Stomach smooth muscle (tissue), 2 donors: ENCODE measurements around the gene DRC7.
A peak's percentile ranks its signal among the peaks of the same experiment; 100 is the strongest.

Source experiments
- H3K27ac ChIP-seq: one replicate; pipeline ENCODE4 v1.7.0; 2013; ENCODE audit warnings: mild to moderate bottlenecking, low read length, inconsistent platforms
- H3K27me3 ChIP-seq, 2 donors: one replicate each; pipeline ENCODE4 v1.7.0; 2013; ENCODE audit warnings: low read length in 2 of 2; ENCODE audit not compliant: insufficient read depth in 2 of 2, control insufficient read depth in 1 of 2
- H3K36me3 ChIP-seq, 2 donors: one replicate each; pipeline ENCODE4 v1.7.0; 2013; ENCODE audit warnings: low read length in 2 of 2; ENCODE audit not compliant: control insufficient read depth in 2 of 2, insufficient read depth in 2 of 2
- H3K4me1 ChIP-seq: one replicate; pipeline ENCODE4 v1.7.0; 2013; ENCODE audit warnings: low read length; ENCODE audit not compliant: control insufficient read depth, insufficient read depth
- H3K4me3 ChIP-seq, 2 donors: one replicate each; pipeline ENCODE4 v1.7.0; 2013; ENCODE audit warnings: low read length in 2 of 2
- H3K9ac ChIP-seq, 2 donors: one replicate each; pipeline ENCODE4 v1.7.0; 2013; ENCODE audit warnings: low read length in 2 of 2, mild to moderate bottlenecking in 1 of 2
- H3K9me3 ChIP-seq, 2 donors: one replicate each; pipeline ENCODE4 v1.7.0; 2013; ENCODE audit warnings: low read length in 2 of 2; ENCODE audit not compliant: control insufficient read depth in 2 of 2
- donor health status: healthy.
- donor health status: Pancreatic carcinoma.

The DRC7 gene

DNA sequence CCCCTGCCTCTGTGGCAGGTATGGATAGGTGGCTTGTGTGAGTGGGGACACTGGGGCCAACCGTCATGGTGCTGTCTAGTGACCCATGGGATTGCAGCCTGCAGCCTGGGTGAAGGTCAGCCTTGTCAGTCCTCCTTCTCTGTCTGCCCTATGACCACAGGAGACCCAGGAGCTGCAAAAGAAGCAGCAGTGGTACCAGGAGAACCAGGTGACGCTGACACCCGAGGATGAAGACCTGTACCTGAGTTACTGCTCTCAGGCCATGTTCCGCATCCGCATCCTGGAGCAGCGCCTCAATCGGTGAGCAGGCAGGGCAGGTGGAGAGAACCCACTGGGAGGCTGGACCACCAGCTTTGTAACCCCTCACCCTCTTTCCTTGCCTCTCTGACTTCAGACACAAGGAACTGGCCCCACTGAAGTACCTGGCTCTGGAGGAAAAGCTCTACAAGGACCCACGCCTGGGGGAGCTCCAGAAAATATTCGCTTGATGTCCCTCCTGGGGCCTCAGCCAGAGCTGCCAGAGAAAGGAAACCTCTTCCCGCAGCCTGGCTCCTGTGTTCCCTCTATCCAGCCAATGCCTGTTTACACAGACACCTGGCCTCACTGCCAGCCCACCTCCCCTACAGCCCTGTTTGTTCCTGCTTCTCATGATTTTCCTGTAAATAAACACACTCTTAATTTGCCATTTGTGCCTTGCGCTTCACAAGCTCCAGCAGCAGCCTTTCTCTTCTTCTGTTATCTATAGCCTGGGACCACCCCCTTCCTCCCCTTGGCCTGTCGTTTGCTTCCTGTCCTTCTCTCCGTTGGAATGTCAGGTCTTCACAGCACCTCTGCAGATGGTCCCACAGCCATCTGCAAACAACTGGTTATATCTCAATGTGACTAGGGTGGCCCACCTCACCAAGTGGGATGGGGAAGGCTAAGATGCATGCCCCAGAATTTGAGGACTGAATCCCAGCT is 36.4 kb downstream of the DRC7 start:
- Histone ChIP-seq H3K36me3 (no peaks in the 10 kb centered on the region), H3K4me3 (no peak overlapping the region), H3K27ac (no peak overlapping the region)

DNA sequence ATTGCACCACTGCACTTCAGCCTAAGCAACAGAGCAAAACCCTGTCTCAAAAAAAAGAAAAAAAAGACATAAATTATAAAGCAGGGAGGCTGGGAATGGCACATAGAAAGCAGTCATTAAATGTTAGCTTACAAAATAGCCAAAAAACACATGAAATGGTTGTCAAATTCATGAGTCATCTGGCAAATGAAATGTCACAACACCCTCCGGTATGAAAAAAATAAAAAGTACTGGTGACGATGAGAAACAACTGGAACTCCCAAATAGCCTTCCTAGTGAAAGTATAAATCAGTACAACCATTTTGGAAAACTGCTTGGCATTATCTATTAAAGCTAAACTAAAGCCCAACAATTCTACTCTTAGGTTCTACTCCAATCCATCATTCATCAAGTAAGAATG is 37.4 kb downstream of the DRC7 start:
- Histone ChIP-seq H3K4me3 (no peak overlapping the region), H3K9ac (no peak overlapping the region), H3K27me3 (no peaks in the 10 kb centered on the region), H3K9me3 (no peaks in the 10 kb centered on the region), H3K27ac (no peak overlapping the region), H3K4me1 (peaks cover 15% of the 10 kb centered on the region), H3K36me3 (no peaks in the 10 kb centered on the region)

More for the DNA sequence above, 36.4 kb downstream of the DRC7 start:
- Histone ChIP-seq H3K9ac (no peak overlapping the region), H3K4me1 (peaks cover 6% of the 10 kb centered on the region), H3K9me3 (no peaks in the 10 kb centered on the region), H3K27me3 (no peaks in the 10 kb centered on the region)

DNA sequence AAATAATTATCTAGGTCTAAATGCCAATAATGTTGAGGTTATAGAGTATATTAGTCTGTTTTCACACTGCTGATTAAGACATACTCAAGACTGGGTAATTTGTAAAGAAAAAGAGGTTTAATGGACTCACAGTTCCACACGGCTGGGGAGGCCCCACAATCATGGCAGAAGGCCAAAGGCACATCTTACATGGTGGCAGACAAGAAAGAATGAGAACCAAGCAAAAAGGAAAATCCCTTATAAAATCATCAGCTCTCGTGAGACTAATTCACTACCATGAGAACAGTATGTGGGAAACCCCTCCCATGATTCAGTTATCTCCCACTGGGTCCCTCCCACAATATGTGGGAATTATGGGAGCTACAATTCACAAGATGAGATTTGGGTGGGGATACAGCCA is 38.1 kb downstream of the DRC7 start:
- no peak overlapping the region for H3K4me3 ChIP-seq
- H3K36me3 ChIP-seq: no peaks in the 10 kb centered on the region
- no peaks in the 10 kb centered on the region for H3K27me3 ChIP-seq
- no peak overlapping the region for H3K9ac ChIP-seq
- H3K27ac ChIP-seq: no peak overlapping the region
- H3K9me3 ChIP-seq: no peaks in the 10 kb centered on the region
- H3K4me1 ChIP-seq: peaks cover 16% of the 10 kb centered on the region

DNA sequence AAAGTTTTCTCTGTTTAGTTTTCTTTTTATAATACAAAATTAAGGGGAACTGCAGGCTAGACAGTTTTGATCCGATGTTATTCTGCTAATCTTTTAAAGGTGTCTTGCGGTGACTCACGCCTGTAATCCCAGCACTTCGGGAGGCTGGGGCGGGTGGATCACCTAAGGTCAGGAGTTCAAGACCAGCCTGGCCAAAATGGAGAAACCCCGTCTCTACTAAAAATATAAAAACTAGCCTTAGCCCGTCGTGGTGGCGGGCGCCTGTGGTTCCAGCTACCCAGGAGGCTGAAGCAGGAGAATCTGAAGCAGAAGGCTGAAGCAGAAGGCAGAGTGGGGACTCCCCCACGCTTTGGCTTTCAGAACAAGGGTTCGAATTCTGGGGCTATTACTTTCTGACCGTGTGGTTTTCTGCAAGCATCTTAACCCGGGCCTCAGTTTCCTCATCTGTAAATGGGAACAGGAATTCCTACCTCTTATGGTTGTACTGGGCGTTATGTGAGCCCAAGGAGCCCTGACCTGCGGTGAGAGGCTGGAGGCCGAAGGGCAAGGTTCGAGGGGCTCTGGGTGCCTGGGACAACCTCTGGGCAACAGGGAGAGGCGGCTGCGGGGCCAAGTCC is 39.8 kb downstream of the DRC7 start:
- H3K9me3 ChIP-seq: no peaks in the 10 kb centered on the region
- H3K4me1 ChIP-seq: peaks cover 16% of the 10 kb centered on the region
- peak overlapping the region; percentile 87 for H3K27ac ChIP-seq
- no peaks in the 10 kb centered on the region for H3K36me3 ChIP-seq
- H3K27me3 ChIP-seq: no peaks in the 10 kb centered on the region
- peak overlapping the region; percentile 91 to 98 for H3K4me3 ChIP-seq
- H3K9ac ChIP-seq: peak overlapping the region; percentile 96 to 97

DNA sequence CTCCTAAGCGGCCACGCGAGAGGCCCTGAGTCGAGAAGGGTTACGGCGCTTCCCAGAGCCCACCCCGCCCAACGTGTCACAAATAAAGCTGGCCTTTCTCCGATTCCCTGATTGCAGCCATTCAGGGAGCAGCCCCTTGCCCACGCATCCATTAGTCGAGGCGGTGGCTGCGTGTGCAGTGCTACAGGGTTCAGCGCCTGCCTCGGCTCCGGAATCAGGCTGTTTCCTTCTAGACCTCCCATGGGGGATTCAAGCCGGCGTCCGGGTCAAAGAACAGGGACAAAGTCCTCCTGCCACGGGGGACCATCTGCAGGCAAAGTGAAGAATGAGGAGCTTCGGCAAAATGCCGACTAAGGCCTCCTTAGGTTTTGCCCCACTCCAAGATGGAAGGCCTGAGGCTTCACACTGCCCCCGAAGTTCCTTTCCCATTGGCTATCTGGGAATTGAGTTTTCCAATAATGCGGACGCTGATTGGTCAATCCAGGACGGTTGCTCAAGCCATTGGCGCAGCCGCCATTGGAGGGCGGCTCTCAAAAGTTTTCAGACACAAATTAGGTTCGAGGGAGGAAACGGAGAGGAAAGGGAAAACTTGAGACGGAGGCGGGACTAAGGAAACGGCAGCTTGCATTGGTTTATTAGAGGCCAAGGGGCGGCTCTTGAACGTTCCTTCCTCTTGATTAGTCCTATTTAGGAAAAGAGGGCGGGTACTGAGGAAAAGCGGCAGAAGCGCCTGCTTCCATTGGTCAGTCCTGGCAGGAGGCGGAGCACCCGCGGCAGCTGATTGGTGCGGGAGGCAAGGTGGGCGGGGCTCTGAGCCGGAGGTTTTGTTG is 40.5 kb downstream of the DRC7 start:
- Histone ChIP-seq H3K4me1 (peaks cover 16% of the 10 kb centered on the region), H3K27ac (peak overlapping the region; percentile 87), H3K4me3 (peak overlapping the region; percentile 91 to 98), H3K9ac (peak overlapping the region; percentile 96 to 97), H3K9me3 (no peaks in the 10 kb centered on the region), H3K36me3 (no peaks in the 10 kb centered on the region), H3K27me3 (no peaks in the 10 kb centered on the region)

DNA sequence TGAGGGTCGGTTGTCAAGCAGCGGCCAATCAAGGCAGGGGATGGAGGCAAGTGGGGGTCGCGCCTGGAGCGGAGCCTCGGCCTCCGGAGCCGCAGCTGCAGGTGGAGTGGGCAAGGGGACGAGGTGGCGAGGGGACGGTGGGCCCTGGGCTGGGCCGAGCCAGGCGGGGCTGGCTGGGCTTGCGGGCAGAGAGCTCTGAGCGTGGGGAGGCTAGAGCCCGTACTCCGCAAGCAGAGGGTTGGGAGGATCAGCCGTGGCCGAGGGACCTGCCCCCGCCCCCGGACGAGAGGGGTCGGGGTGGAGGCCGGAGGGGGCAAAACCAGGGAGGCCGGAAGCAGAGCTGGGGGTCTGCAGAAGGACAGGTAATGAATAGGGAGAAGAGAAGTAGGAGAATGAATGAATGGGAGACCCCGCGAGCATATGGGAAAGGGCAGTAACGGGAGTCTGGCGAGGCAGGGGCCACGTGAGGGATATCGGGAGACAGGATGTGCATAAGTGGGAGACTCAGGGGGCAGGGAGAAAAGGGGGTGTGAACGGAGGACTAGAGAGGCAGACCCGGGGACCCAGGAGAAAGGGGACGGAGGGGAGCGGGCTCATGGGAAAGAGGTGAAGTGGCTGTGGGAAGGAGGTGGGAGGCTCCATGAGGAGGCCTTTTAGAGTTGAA is 41.3 kb downstream of the DRC7 start, which contains the start of gene KATNB1:
KATNB1 (plus strand) TSS at position 16 of the 664 bp plus-strand sequence. CDS start 1,474 bp downstream, outside the sequence.
- Histone ChIP-seq H3K9me3 (no peaks in the 10 kb centered on the region), H3K9ac (peak within 1 kb of the TSS; percentile 96 to 97), H3K4me1 (peaks cover 16% of the 10 kb centered on the region), H3K27ac (peak within 1 kb of the TSS; percentile 87), H3K27me3 (no peaks in the 10 kb centered on the region), H3K36me3 (no peaks in the 10 kb centered on the region), H3K4me3 (peak within 1 kb of the TSS; percentile 91 to 98)

DNA sequence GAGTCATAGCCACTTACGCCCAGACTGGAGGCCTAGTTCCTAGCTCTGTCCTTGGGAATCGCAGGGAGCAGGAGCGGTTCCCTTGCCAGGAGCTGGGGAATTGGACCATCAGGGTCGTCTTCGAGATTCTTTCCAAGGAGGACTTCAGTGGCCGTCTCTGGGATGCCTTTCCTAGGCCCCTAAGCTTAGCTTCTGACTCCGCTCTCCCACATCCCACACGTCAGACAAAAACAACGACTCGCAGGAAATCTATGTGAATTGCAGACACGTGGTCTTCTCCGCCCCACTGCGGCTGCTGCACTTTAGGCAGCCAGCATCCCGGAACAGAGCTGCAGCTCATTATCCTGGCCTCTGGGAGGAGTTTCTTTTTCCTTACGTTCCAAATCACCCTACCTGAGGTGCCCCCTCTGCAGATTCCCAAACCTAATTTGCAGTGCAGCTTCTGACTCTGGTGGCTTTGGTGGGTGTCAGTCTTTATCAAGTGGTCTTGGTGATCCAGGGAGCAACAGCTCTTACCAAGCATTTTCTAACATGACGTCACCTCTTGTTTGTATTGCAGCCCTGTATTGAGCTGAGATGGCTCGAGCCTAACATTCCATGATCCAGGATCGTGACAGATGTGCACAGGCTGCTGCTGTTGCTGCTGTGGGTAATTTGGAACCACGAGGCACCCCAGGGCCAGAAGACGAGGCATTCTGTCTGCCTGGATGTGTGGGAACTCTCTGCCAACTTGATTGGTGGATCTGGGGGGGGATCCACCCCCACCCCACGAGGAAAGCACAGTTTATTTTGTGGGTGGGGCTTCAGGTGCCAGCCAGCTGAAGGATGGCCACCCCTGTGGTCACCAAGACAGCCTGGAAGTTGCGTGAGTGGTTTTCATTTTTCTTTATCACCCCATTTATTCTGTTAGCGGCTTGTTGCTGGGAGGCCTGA is 42.1 kb downstream of the DRC7 start:
- Histone ChIP-seq H3K4me1 (peaks cover 16% of the 10 kb centered on the region), H3K9me3 (no peaks in the 10 kb centered on the region), H3K4me3 (peak overlapping the region; percentile 65 to 93), H3K9ac (peak overlapping the region; percentile 66 to 72), H3K27ac (peak overlapping the region; percentile 41), H3K27me3 (no peaks in the 10 kb centered on the region), H3K36me3 (no peaks in the 10 kb centered on the region)

DNA sequence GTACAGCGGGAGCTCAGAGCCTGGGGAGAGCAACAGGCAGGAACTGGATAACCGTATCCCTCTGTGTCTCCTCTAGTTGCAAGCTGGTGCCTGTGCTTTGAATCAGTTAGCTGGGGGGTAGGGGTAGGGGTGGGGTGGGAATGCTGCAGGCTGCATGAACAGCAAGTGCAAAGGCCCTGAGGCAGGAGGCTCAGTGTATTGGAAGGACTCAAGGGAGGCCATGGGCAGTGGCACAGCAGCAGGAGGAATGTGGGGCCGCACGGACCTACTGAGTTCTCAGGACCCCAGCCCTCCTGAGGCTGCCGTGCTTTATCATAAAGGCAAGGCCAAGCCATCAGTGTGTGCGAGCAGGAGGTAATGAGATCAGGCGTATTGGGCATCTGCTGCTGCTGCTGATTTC is 44.2 kb downstream of the DRC7 start:
- H3K9ac ChIP-seq: no peak overlapping the region
- H3K36me3 ChIP-seq: peaks cover 4 to 5% of the 10 kb centered on the region in 2 donors
- H3K4me1 ChIP-seq: peaks cover 16% of the 10 kb centered on the region
- no peaks in the 10 kb centered on the region for H3K9me3 ChIP-seq
- no peak overlapping the region for H3K27ac ChIP-seq
- H3K4me3 ChIP-seq: no peak overlapping the region
- H3K27me3 ChIP-seq: no peaks in the 10 kb centered on the region

DNA sequence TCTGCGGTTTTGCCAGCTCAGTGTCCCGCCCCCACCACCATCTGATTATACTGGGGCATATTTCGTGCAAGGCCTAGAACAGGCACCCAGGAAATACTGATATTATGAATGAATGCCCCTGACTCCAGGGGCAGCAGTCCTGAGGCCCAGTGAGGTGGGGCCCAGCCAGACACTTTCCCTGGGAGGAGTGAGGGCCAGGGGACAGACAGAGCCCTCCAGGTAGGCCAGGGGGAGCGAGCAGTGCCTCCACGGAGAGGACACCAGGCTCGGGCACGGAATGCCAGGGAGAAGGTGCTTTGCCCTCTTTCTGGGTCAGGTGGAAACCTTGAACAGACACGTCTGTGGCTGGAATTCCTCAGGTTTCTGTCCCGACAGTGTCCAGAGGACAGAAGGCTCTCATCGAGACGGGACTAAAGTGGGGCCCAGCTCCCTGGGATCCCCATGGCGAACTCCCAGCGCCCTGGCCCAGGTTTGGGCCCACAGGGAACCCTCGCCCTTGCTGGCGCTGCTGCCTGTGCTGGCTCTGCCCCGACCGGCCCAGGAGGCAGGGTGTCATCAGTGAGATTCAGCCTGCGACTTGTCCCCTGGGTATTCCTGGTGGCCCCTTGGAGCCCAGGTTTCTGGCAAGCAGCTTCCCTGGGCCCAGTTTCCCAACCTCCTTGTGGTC is 45.3 kb downstream of the DRC7 start:
- Histone ChIP-seq H3K9ac (no peak overlapping the region), H3K36me3 (peaks cover 4 to 9% of the 10 kb centered on the region in 2 donors), H3K9me3 (no peaks in the 10 kb centered on the region), H3K4me1 (peaks cover 11% of the 10 kb centered on the region), H3K4me3 (no peak overlapping the region), H3K27ac (no peak overlapping the region), H3K27me3 (no peaks in the 10 kb centered on the region)
